Mesendoderm (in vitro differentiated cells): Measurements from ENCODE around the gene SMPDL3B.

ENCODE experiments used
- DNase-seq: peaks from one replicate; pipeline ENCODE4 v3.0.0; 2013
- H2AK5ac ChIP-seq: 2 replicates; pipeline ENCODE4 v1.6.1; 2013; ENCODE audit warnings: low read length, inconsistent platforms
- H2BK120ac ChIP-seq: 2 replicates; pipeline ENCODE4 v1.6.1; 2013; ENCODE audit warnings: low read depth, mild to moderate bottlenecking, low read length, moderate library complexity, mixed read lengths
- H2BK15ac ChIP-seq: replicated peaks from 2 replicates; pipeline ENCODE4 v1.6.1; 2013; ENCODE audit warnings: low read depth, mild to moderate bottlenecking, moderate library complexity
- H2BK5ac ChIP-seq: 2 replicates; pipeline ENCODE4 v1.6.1; 2013; ENCODE audit warnings: low read length, inconsistent platforms
- H3K18ac ChIP-seq: 2 replicates; pipeline ENCODE4 v1.6.1; 2013; ENCODE audit warnings: mild to moderate bottlenecking, low read length, mixed read lengths
- H3K23ac ChIP-seq: one replicate; pipeline ENCODE4 v1.6.1; 2013; ENCODE audit warnings: low read length
- H3K27ac ChIP-seq: 2 replicates; pipeline ENCODE4 v1.5.1; 2013; ENCODE audit warnings: low read depth, mild to moderate bottlenecking, inconsistent platforms, low read length, moderate library complexity
- H3K27me3 ChIP-seq: 2 replicates; pipeline ENCODE4 v1.6.1; 2013; ENCODE audit warnings: low read length, control low read depth, mild to moderate bottlenecking, inconsistent platforms; ENCODE audit not compliant: insufficient read depth, poor library complexity
- H3K36me3 ChIP-seq: 2 replicates; pipeline ENCODE4 v1.6.1; 2013; ENCODE audit warnings: low read length, inconsistent platforms; ENCODE audit not compliant: control insufficient read depth, insufficient read depth
- H3K4ac ChIP-seq: one replicate; pipeline ENCODE4 v1.6.1; 2013; ENCODE audit warnings: low read depth, mild to moderate bottlenecking, low read length, moderate library complexity
- H3K4me1 ChIP-seq: 2 replicates; pipeline ENCODE4 v1.6.1; 2013; ENCODE audit warnings: low read depth, low read length, inconsistent platforms; ENCODE audit not compliant: control insufficient read depth
- H3K4me2 ChIP-seq: 2 replicates; pipeline ENCODE4 v1.6.1; 2013; ENCODE audit warnings: low read length
- H3K4me3 ChIP-seq: 2 replicates; pipeline ENCODE4 v1.5.1; 2013; ENCODE audit warnings: mild to moderate bottlenecking, low read length
- H3K56ac ChIP-seq: one replicate; pipeline ENCODE4 v1.6.1; 2013; ENCODE audit warnings: low read length
- H3K79me1 ChIP-seq: 2 replicates; pipeline ENCODE4 v1.6.1; 2013; ENCODE audit warnings: low read length, inconsistent platforms
- H3K79me2 ChIP-seq: 2 replicates; pipeline ENCODE4 v1.6.1; 2013; ENCODE audit warnings: mild to moderate bottlenecking, low read length; ENCODE audit not compliant: control insufficient read depth, insufficient read depth
- H3K9ac ChIP-seq: 2 replicates; pipeline ENCODE4 v1.6.1; 2013; ENCODE audit warnings: low read length, inconsistent platforms
- H4K5ac ChIP-seq: one replicate; pipeline ENCODE4 v1.6.1; 2013; ENCODE audit warnings: low read length
- H4K8ac ChIP-seq: one replicate; pipeline ENCODE4 v1.6.1; 2013; ENCODE audit warnings: low read depth, mild to moderate bottlenecking, control low read depth, low read length, moderate library complexity
- WGBS: extraction: QIAGEN DNeasy Blood & Tissue Kit; methylation state at CpG from one replicate; pipeline ENCODE4 v1.1.7; 2013; ENCODE audit warnings: low lambda C conversion rate, missing lambda C conversion rate; ENCODE audit not compliant: insufficient coverage; ENCODE audit errors: extremely low coverage; 5-methylcytosine and 5-hydroxymethylcytosine counted together

The SMPDL3B gene

GRCh38 chr1:27941671-27942540, 7.1 kb downstream of the SMPDL3B start:
- no CpG with 5 or more reads among the region's 12 CpGs for WGBS
- H3K27ac ChIP-seq = no peak overlapping the region
- no peak overlapping the region for H2BK5ac ChIP-seq
- no peaks in the 10 kb centered on the region for H3K27me3 ChIP-seq
- no peak overlapping the region for H3K9ac ChIP-seq
- H2BK15ac ChIP-seq = no peak overlapping the region
- no peak overlapping the region for H3K18ac ChIP-seq
- no peak overlapping the region for H2AK5ac ChIP-seq
- H2BK120ac ChIP-seq = no peak overlapping the region
- H3K79me1 ChIP-seq = no peaks in the 10 kb centered on the region
- no peaks in the 10 kb centered on the region for H3K79me2 ChIP-seq
- no peak overlapping the region for H3K4ac ChIP-seq
- H3K56ac ChIP-seq = no peak overlapping the region
- no peak overlapping the region for H4K5ac ChIP-seq
- no peaks in the 10 kb centered on the region for H3K36me3 ChIP-seq
- H3K4me2 ChIP-seq = no peak overlapping the region
- no peak overlapping the region for H3K23ac ChIP-seq
- peaks cover 2% of the 10 kb centered on the region for H3K4me1 ChIP-seq
- H4K8ac ChIP-seq = no peak overlapping the region
- no peak overlapping the region for H3K4me3 ChIP-seq
- DNase-seq = no peak

DNA sequence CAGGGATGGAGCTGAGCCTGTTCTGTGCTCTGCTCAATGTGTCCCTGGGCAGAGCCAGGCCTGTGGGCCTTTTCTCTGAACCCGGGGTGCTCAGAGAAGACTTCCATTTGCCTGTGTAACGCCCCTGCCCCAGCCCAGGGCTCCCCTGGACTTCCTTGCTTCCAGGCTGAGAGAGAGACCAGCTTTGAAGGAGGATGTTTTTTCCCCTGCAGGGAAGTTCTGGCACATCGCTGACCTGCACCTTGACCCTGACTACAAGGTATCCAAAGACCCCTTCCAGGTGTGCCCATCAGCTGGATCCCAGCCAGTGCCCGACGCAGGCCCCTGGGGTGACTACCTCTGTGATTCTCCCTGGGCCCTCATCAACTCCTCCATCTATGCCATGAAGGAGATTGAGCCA, 10.2 kb downstream of the SMPDL3B start:
- H2BK5ac ChIP-seq = no peak overlapping the region
- H3K4me1 ChIP-seq = no peaks in the 10 kb centered on the region
- H3K4ac ChIP-seq = no peak overlapping the region
- H2AK5ac ChIP-seq = no peak overlapping the region
- no peak overlapping the region for H4K5ac ChIP-seq
- H3K4me3 ChIP-seq = no peak overlapping the region
- DNase-seq = no peak
- H3K79me1 ChIP-seq = no peaks in the 10 kb centered on the region
- no peak overlapping the region for H2BK15ac ChIP-seq
- H2BK120ac ChIP-seq = no peak overlapping the region
- no peaks in the 10 kb centered on the region for H3K27me3 ChIP-seq
- no peaks in the 10 kb centered on the region for H3K79me2 ChIP-seq
- no peak overlapping the region for H3K23ac ChIP-seq
- WGBS = no CpG with 5 or more reads among the region's 5 CpGs
- H3K36me3 ChIP-seq = no peaks in the 10 kb centered on the region
- no peak overlapping the region for H3K4me2 ChIP-seq
- no peak overlapping the region for H3K18ac ChIP-seq
- H3K56ac ChIP-seq = no peak overlapping the region
- no peak overlapping the region for H4K8ac ChIP-seq
- no peak overlapping the region for H3K9ac ChIP-seq
- H3K27ac ChIP-seq = no peak overlapping the region

DNA sequence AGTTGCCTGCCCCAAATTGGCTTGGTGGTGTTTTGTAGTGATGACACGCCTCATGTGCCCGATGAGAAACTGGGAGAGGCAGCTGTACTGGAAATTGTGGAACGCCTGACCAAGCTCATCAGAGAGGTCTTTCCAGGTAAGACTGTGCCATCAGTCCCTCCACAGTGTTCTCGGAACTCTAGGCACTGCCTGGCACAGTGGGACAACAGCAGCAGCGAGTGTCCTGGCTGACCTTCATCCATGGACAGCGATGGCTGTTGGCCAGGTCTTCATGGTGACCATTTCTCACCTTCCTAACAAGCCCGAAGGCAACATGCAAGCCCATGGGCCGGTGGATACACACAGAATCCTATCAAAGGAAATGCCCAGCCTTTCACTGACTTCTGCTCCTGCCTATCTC, 14.2 kb downstream of the SMPDL3B start:
- no peak overlapping the region for H2BK15ac ChIP-seq
- no peak overlapping the region for H4K8ac ChIP-seq
- no peaks in the 10 kb centered on the region for H3K79me1 ChIP-seq
- H3K9ac ChIP-seq = no peak overlapping the region
- no peaks in the 10 kb centered on the region for H3K36me3 ChIP-seq
- H2BK120ac ChIP-seq = no peak overlapping the region
- no peaks in the 10 kb centered on the region for H3K79me2 ChIP-seq
- no CpG with 5 or more reads among the region's 8 CpGs for WGBS
- DNase-seq = no peak
- H3K4me3 ChIP-seq = no peak overlapping the region
- H3K23ac ChIP-seq = no peak overlapping the region
- H3K27ac ChIP-seq = no peak overlapping the region
- no peak overlapping the region for H3K4me2 ChIP-seq
- H2BK5ac ChIP-seq = no peak overlapping the region
- H2AK5ac ChIP-seq = no peak overlapping the region
- H3K18ac ChIP-seq = no peak overlapping the region
- H3K27me3 ChIP-seq = no peaks in the 10 kb centered on the region
- no peak overlapping the region for H3K56ac ChIP-seq
- H4K5ac ChIP-seq = no peak overlapping the region
- H3K4ac ChIP-seq = no peak overlapping the region
- no peaks in the 10 kb centered on the region for H3K4me1 ChIP-seq

GRCh38 chr1:27951396-27951795, 16.6 kb downstream of the SMPDL3B start:
- no peak overlapping the region for H3K18ac ChIP-seq

DNA sequence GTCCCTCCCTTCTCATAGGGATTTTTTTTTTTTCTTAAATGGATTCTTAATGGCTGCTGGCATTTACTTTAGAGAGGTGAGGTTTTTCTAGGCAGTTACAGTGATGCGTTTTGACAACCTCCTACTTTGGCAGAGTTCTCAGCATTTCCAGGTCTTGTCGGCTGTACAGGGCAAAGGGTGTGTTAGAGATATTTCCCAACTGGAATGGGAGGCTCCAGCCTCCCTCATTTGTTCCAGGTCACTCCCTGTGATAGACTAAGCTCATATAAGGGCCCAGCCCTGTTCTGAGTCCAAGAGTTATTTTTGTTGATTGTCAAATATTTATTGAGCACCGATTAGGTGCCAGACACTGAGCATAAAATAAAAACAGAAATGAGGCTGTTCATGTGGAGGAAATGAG, 17.3 kb downstream of the SMPDL3B start:
- Histone ChIP-seq H2AK5ac (no peak overlapping the region), H2BK120ac (no peak overlapping the region), H3K27ac (no peak overlapping the region), H3K27me3 (no peaks in the 10 kb centered on the region), H4K5ac (no peak overlapping the region), H2BK5ac (no peak overlapping the region), H2BK15ac (no peak overlapping the region), H3K79me2 (no peaks in the 10 kb centered on the region), H4K8ac (no peak overlapping the region), H3K79me1 (no peaks in the 10 kb centered on the region), H3K4me2 (no peak overlapping the region), H3K4ac (no peak overlapping the region), H3K36me3 (no peaks in the 10 kb centered on the region), H3K4me3 (no peak overlapping the region), H3K56ac (no peak overlapping the region), H3K18ac (no peak overlapping the region), H3K9ac (no peak overlapping the region), H3K4me1 (no peaks in the 10 kb centered on the region), H3K23ac (no peak overlapping the region)
- no peak for DNase-seq
- no CpG with 5 or more reads among the region's 3 CpGs for WGBS

More at GRCh38 chr1:27951396-27951795, 16.6 kb downstream of the SMPDL3B start:
- no peaks in the 10 kb centered on the region for H3K36me3 ChIP-seq
- H3K4me1 ChIP-seq = no peaks in the 10 kb centered on the region
- H4K5ac ChIP-seq = no peak overlapping the region
- H3K27me3 ChIP-seq = no peaks in the 10 kb centered on the region
- H3K4me2 ChIP-seq = no peak overlapping the region
- H3K9ac ChIP-seq = no peak overlapping the region
- no peak overlapping the region for H2BK5ac ChIP-seq
- H3K56ac ChIP-seq = no peak overlapping the region
- H2BK15ac ChIP-seq = no peak overlapping the region
- H3K23ac ChIP-seq = no peak overlapping the region
- H3K27ac ChIP-seq = no peak overlapping the region
- no peak overlapping the region for H4K8ac ChIP-seq
- no peaks in the 10 kb centered on the region for H3K79me1 ChIP-seq
- no peak overlapping the region for H2BK120ac ChIP-seq
- WGBS = no CpG with 5 or more reads among the region's 3 CpGs
- no peaks in the 10 kb centered on the region for H3K79me2 ChIP-seq
- no peak overlapping the region for H3K4ac ChIP-seq
- no peak overlapping the region for H2AK5ac ChIP-seq
- DNase-seq = no peak
- H3K4me3 ChIP-seq = no peak overlapping the region

GRCh38 chr1:27954186-27954585, 19.4 kb downstream of the SMPDL3B start:
- no peak overlapping the region for H3K18ac ChIP-seq
- no peaks in the 10 kb centered on the region for H3K79me1 ChIP-seq
- no peaks in the 10 kb centered on the region for H3K79me2 ChIP-seq
- H2BK120ac ChIP-seq = no peak overlapping the region
- no peak overlapping the region for H2AK5ac ChIP-seq
- H3K27me3 ChIP-seq = no peaks in the 10 kb centered on the region
- H2BK15ac ChIP-seq = no peak overlapping the region
- no peak overlapping the region for H3K4me2 ChIP-seq
- H3K4me1 ChIP-seq = no peaks in the 10 kb centered on the region
- no peak overlapping the region for H4K5ac ChIP-seq
- no peak overlapping the region for H3K23ac ChIP-seq
- no peak overlapping the region for H3K4ac ChIP-seq
- no peaks in the 10 kb centered on the region for H3K36me3 ChIP-seq
- H3K9ac ChIP-seq = no peak overlapping the region
- H2BK5ac ChIP-seq = no peak overlapping the region
- no peak overlapping the region for H3K27ac ChIP-seq
- no peak for DNase-seq
- no CpG with 5 or more reads among the region's 10 CpGs for WGBS
- H3K4me3 ChIP-seq = no peak overlapping the region
- no peak overlapping the region for H4K8ac ChIP-seq
- H3K56ac ChIP-seq = no peak overlapping the region
